Caco-2 (cell line): Measurements from ENCODE around the gene MEF2C. TPM values are rescaled to one million over a fixed set of nuclear protein-coding genes. Genes with fewer than 3 reads are reported as not detected.

ENCODE experiments used
- BruUV-seq: library from RNA; stranded (reverse); fragments of 400-500 nt; replicated peaks from 2 replicates; lab custom pipeline; 2021; lab: Mats Ljungman, UMichigan
- CTCF ChIA-PET: fragments of 300-600 bp; sonication (Branson Sonifier 250); formaldehyde crosslinking; loops from one replicate; lab custom pipeline; 2022; ENCODE audit warnings: antibody characterized with exemption; lab: Charles Lee
- POLR2A ChIA-PET: fragments of 300-600 bp; sonication (Branson Sonifier 250); formaldehyde crosslinking; loops from one replicate; lab custom pipeline; 2022; ENCODE audit warnings: antibody characterized with exemption; lab: Charles Lee
- DNase-seq, 2 experiments: peaks; one replicate each; pipeline versions ENCODE4 v3.0.0 to v3.0.0-alpha.2; 2020 to 2022
- H3K27me3 ChIP-seq: replicated peaks from 2 replicates; pipeline ENCODE4 v1.6.0; 2011; ENCODE audit warnings: low read length; ENCODE audit not compliant: control insufficient read depth, insufficient read depth
- H3K36me3 ChIP-seq: 2 replicates; pipeline ENCODE4 v1.5.1; 2011; ENCODE audit warnings: low read length; ENCODE audit not compliant: control insufficient read depth, insufficient read depth
- H3K4me1 ChIP-seq: fragments of 250-450 bp; sonication (Bioruptor Pico); 2 replicates; pipeline ENCODE4 v1.5.1; 2020; ENCODE audit warnings: mild to moderate bottlenecking
- H3K4me3 ChIP-seq: 2 replicates; pipeline ENCODE4 v1.5.1; 2011; ENCODE audit warnings: low read depth, mild to moderate bottlenecking, control low read depth, low read length
- H3K9me3 ChIP-seq: fragments of 250-450 bp; sonication (Bioruptor Pico); 2 replicates; pipeline ENCODE4 v1.5.1; 2020; ENCODE audit warnings: mild to moderate bottlenecking, moderate library complexity
- H3K27ac Mint-ChIP-seq: one replicate; pipeline ENCODE4 v1.8.0; 2022; ENCODE audit warnings: mixed read lengths; ENCODE audit not compliant: unreplicated experiment
- H3K27me3 Mint-ChIP-seq: one replicate; pipeline ENCODE4 v1.8.0; 2022; ENCODE audit warnings: mixed read lengths; ENCODE audit not compliant: insufficient read depth, unreplicated experiment
- H3K36me3 Mint-ChIP-seq: one replicate; pipeline ENCODE4 v1.8.0; 2022; ENCODE audit warnings: mild to moderate bottlenecking, mixed read lengths; ENCODE audit not compliant: insufficient read depth, unreplicated experiment
- H3K4me1 Mint-ChIP-seq: one replicate; pipeline ENCODE4 v1.8.0; 2022; ENCODE audit warnings: low read depth, mixed read lengths; ENCODE audit not compliant: unreplicated experiment
- H3K4me3 Mint-ChIP-seq: one replicate; pipeline ENCODE4 v1.8.0; 2022; ENCODE audit warnings: mild to moderate bottlenecking, moderate library complexity, mixed read lengths; ENCODE audit not compliant: unreplicated experiment
- H3K9me3 Mint-ChIP-seq: one replicate; pipeline ENCODE4 v1.8.0; 2022; ENCODE audit warnings: mixed read lengths; ENCODE audit not compliant: unreplicated experiment
- intact Hi-C: fragments of 100-400 bp; cut with micrococcal nuclease; formaldehyde crosslinking; loops from one replicate; pipeline ENCODE4 v1.10.0; 2022; ENCODE audit not compliant: unreplicated experiment
- total RNA-seq: library from RNA; stranded (reverse); gene quantifications from 2 replicates; pipeline ENCODE4 v1.2.3, GENCODE V29; 2022
- TF ChIP-seq, protein P1 (sequence below), 2 experiments: fragments of 200-600 bp in 1 of 2; IDR thresholded peaks; 1 replicate in 1 of 2; 2 replicates in 1 of 2; pipeline versions ENCODE4 v1.5.1 to v1.8.0; 2011 to 2022; ENCODE audit warnings: antibody characterized with exemption in 1 of 2, control low read depth in 1 of 2, inconsistent platforms in 1 of 2, low read depth in 1 of 2, low read length in 1 of 2, mild to moderate bottlenecking in 1 of 2, moderate library complexity in 1 of 2; ENCODE audit not compliant: insufficient read depth in 1 of 2, severe bottlenecking in 1 of 2, unreplicated experiment in 1 of 2

Gene MEF2C
- total RNA-seq, 1 experiment from 2014 or later: 1.5 TPM

DNA sequence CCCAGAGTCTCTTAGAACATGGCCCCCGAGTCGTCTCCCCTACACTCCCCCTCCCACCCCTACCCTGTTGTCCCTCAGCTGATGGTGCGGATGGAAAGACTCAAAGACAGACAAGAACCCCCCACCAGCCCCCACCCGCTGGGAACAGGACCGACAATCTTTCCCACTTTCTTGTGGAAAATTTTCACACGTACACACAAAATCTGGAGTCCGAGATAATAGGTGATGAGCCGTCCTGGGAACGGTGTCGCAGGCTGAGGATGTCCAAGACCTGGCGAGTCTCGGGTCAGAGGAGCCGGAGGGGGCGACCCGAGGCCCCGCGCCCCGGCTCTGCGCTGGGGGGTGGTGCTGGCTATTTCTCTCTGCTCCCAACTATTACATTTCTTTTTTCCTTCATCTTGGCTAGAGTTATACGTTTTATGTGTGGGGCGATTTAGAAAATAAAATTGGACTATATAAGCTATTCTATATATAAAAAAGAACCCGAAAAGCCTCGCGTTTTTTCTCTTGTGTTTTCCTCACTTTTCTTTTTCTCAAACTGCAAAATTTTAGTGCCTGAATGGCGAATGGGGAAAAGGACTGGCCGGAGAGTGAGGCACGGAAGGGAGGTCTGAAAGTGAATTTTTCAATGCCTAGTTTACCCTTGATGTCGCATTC is 188.8 kb downstream of the MEF2C start:
- POLR2A ChIA-PET: no interaction called here
- TF ChIP-seq, protein P1, sequence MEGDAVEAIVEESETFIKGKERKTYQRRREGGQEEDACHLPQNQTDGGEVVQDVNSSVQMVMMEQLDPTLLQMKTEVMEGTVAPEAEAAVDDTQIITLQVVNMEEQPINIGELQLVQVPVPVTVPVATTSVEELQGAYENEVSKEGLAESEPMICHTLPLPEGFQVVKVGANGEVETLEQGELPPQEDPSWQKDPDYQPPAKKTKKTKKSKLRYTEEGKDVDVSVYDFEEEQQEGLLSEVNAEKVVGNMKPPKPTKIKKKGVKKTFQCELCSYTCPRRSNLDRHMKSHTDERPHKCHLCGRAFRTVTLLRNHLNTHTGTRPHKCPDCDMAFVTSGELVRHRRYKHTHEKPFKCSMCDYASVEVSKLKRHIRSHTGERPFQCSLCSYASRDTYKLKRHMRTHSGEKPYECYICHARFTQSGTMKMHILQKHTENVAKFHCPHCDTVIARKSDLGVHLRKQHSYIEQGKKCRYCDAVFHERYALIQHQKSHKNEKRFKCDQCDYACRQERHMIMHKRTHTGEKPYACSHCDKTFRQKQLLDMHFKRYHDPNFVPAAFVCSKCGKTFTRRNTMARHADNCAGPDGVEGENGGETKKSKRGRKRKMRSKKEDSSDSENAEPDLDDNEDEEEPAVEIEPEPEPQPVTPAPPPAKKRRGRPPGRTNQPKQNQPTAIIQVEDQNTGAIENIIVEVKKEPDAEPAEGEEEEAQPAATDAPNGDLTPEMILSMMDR (IDR thresholded peaks at IDR 0.05; ENCODE audit: insufficient read depth in 1 of 2, low read depth in 1 of 2, low read length in 1 of 2, severe bottlenecking in 1 of 2, unreplicated experiment in 1 of 2): no peak
- no TSS peak for BruUV-seq
- Histone ChIP-seq H3K36me3 (no peaks in the 10 kb centered on the region), H3K4me1 (no peaks in the 10 kb centered on the region), H3K4me3 (no peak overlapping the region), H3K9me3 (no peaks in the 10 kb centered on the region), H3K27me3 (peaks cover 5% of the 10 kb centered on the region)
- Mint-ChIP-seq H3K36me3 (no peaks in the 10 kb centered on the region), H3K9me3 (no peaks in the 10 kb centered on the region), H3K27me3 (peaks cover 38% of the 10 kb centered on the region), H3K4me3 (no peak overlapping the region), H3K27ac (no peak overlapping the region), H3K4me1 (peaks cover 8% of the 10 kb centered on the region)
- no peak for DNase-seq
- intact Hi-C loops: loop anchor here (10.0 kb wide), 1 partner anchor 1269 kb away; no protein-coding TSS in a partner anchor
- CTCF ChIA-PET: no interaction called here

DNA sequence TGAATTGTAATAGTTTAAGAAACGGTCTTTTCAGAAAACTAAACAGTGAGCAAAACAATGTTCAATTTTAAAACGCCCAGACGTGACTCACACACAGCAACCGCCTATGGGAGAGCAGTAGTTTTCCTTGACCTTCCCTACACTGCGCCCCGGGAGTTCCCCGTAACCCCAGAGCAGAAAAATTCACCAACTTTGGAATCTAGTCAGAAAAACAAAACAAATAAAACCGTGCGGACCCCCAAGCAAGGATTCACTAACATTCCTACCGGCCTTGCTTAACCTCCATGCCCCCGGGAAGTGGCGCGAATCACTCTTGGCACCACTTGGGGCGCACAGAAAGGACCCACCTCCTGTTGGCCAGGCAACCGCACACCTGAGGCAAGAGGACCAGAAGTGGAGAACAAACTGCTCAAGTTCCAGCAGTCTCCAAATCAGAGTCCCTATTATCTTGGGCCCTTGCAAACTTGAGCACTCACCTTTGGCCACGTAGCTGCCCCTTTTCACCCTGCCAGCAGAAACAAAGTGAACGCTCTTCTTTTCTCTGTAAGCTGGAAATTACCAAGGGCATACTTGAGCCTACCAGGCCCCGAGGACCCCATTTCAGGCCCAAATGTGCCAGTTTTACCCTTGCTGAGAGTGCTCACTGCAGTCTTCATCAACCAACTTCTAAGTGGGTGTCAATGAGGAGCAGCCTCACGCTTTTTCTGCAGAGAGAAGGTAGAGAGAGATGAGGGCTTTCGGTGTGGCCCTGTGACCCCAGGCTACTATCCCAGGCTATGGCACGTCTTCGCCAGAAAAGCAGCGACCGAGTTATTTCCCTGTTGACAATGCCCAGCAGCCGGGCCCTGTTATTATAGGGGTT is 189.7 kb downstream of the MEF2C start:
- no peaks in the 10 kb centered on the region for H3K36me3 Mint-ChIP-seq
- no peak for DNase-seq
- POLR2A ChIA-PET: no interaction called here
- H3K4me3 Mint-ChIP-seq: no peak overlapping the region
- no TSS peak for BruUV-seq
- Histone ChIP-seq H3K4me3 (no peak overlapping the region), H3K4me1 (no peaks in the 10 kb centered on the region), H3K9me3 (no peaks in the 10 kb centered on the region), H3K27me3 (peaks cover 5% of the 10 kb centered on the region), H3K36me3 (no peaks in the 10 kb centered on the region)
- H3K9me3 Mint-ChIP-seq: no peaks in the 10 kb centered on the region
- no peak overlapping the region for H3K27ac Mint-ChIP-seq
- TF ChIP-seq, protein P1 (IDR thresholded peaks at IDR 0.05; ENCODE audit: insufficient read depth in 1 of 2, low read depth in 1 of 2, low read length in 1 of 2, severe bottlenecking in 1 of 2, unreplicated experiment in 1 of 2): no peak
- H3K27me3 Mint-ChIP-seq: peaks cover 40% of the 10 kb centered on the region
- CTCF ChIA-PET: no interaction called here
- intact Hi-C loops: loop anchor here (10.0 kb wide), 1 partner anchor 1269 kb away; no protein-coding TSS in a partner anchor
- H3K4me1 Mint-ChIP-seq: peaks cover 8% of the 10 kb centered on the region
